ENCODE results near the gene MRPL41.
"Not testable (repeated sequence)": the region's sequence is repeated elsewhere in the genome, so short reads cannot be mapped to it uniquely, and the experiment has no call there.

MRPL41 gene

DNA sequence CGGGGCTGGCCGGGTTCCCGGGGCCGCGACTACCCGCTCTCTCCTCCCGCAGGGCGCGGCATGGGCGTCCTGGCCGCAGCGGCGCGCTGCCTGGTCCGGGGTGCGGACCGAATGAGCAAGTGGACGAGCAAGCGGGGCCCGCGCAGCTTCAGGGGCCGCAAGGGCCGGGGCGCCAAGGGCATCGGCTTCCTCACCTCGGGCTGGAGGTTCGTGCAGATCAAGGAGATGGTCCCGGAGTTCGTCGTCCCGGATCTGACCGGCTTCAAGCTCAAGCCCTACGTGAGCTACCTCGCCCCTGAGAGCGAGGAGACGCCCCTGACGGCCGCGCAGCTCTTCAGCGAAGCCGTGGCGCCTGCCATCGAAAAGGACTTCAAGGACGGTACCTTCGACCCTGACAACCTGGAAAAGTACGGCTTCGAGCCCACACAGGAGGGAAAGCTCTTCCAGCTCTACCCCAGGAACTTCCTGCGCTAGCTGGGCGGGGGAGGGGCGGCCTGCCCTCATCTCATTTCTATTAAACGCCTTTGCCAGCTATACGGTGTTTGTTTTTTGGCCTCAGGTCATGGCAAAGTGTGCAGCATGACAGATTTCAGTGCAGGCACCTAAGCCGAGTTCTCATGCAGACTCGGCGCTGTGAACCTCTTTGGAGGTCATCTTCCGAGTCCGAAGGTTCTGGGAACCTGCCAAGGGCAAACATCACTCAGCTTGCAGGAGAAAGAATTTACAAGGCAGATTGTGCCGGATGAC, 516 bp downstream of the MRPL41 start:
- DNase-seq (ENCODE audit: low read depth in 2 of 2) = peak in 1 of 2 donors; percentile 5

DNA sequence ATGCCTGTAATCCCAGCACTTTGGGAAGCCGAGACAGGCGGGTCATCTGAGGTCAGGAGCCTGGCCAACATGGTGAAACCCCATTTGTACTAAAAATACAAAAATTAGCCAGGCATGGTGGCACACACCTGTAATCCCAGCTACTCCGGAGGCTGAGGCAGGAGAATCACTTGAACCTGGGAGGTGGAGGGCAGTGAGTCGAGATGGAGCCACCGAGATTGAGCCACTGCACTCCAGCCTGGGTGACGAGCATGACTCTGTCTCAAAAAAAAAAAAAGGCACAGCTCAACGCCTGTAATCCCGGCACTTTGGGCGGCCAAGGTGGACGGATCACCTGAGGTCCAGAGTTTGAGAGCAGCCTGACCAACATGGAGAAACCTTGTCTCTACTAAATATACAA, 2.0 kb downstream of the MRPL41 start:
- not testable (repeated sequence) for DNase-seq (ENCODE audit: low read depth in 2 of 2)

DNA sequence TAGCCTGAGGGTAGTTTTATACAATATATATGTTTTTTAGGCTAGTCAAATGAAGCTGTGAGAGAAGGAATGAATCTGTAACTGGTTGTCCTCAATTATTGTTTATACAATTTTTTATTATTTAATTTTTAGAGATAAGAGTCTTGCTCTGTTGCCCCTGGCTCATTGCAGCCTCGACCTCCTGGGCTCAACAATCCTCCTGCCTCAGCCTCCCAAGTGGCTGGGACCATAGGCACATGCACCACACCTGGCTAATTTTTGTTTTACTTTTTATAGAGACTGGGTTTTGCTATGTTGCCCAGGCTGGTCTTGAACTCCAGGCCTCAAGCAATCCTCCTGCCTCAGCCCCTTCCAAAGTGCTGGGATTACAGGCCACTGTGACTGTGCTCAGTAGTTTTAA, 2.7 kb downstream of the MRPL41 start:
- no peak for DNase-seq (ENCODE audit: low read depth in 2 of 2)

DNA sequence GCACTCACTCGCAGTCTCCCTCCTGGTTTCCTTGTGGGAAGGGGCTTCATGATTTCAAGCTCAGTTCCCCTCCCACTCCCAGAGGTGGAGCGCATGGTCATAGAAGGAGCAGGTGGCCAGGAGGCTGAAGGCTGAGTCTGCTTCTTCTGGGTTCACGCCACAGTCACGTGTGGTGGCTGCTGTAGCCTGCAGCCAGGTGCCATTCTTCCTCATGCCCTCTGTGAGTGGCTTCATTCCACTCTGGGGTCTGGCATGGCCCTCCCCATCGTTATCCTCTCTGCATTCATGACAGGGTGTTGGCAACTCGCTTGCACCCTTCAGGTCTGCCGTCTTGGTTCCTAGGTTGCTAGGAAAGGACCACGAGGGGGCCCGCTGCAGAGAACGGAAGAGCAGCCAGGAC, 3.5 kb downstream of the MRPL41 start:
- no peak for DNase-seq (ENCODE audit: low read depth in 2 of 2)

DNA sequence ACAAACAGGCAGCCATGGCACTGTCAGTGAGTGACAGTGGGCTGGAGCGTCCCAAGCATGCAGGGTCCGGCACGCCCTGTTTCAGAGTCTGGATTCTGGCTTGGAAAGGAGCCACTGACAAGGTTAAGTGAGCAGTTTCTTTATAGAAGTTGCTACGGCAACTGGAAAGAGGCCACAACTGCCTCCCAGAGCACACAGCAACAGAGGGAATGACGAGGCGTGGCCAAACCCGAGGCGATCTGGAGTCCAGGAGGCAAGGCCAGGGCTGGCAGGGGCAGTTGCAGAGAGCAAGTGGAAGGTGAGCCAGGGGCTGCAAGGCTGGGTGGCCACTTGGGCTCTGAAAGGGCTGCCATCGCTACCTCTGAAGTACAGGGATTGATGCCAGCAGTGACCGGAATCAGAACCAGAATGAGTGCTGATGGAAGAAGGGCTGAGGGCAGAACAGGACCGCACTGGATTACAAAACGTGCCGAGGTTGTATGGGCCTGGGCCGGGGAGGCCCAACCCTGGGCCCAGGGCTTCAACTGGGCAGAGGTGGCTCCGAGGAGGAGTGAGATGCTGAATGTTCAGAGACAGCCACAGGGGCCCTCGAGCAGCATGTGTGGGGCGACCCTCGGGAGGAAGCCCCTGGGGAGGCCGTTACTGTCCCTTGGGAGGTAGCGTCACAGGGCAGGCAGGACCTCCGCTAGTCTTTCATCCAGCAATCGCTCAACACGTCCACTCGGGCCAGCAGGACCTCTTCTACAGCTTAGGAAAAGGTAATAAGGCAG, 4.6 kb downstream of the MRPL41 start:
- no peak for DNase-seq (ENCODE audit: low read depth in 2 of 2)

DNA sequence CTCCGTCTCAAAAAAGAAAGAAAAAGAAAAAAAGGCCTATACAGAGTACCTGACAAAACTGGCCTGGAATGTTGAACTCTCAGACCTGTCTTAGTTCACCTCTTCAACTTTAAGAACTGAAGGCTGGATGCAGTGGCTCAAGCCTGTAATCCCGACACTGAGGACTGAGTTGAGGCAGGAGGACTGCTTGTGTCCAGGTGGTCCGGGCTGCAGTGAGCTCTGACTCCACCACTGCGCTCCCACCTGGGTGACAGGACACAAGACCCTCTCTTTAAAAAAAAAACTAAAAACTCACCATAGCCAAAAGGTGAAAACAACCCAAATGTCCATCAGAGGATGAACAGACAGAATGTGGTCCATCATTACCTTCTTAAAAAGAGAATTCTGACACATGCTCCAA, 6.4 kb downstream of the MRPL41 start:
- no peak for DNase-seq (ENCODE audit: low read depth in 2 of 2)

DNA sequence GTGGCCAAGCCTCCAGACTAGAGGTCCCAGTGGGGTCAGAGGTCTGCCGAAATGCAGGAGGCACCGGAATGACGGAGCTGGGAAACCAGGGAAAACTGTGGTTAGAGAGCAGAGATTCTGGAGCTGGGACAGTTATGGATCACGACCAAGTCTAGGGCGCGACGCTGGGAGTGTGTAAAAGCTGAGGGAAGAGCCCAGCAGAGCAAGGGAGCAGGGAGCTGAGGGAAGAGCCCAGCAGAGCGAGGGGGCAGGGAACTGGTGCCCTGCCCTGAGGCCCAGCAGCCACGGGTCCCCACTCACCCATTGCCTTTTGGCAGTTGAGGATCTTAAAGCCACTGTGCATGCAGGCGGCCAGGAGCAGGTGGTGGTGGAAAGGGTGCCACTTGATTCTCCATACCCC, 12.5 kb downstream of the MRPL41 start:
- no peak for DNase-seq (ENCODE audit: low read depth in 2 of 2)

DNA sequence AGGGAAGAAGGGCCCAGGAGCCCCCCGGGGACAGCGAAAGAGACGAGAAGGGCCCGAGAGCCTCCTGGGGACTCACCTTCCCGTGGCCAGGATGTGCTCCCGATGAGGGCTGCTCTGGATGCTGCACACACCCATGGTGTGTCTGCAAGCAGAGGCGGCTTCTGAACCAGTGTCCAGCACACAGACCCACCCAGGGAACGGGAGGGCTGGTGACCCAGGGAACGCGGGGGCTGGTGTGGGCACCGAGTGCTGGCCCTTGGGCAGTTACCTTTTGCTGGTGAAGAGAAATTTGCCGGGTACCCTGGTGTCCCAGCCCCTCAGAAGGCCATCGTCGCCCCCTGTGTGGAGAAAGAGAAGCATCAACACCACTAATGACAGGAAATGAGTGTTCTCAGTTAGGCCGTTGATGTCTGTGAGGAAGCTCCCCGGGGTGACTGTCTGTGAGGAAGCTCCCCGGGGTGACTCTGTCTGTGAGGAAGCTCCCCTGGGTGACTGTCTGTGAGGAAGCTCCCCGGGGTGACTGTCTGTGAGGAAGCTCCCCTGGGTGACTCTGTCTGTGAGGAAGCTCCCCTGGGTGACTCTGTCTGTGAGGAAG, 13.2 kb downstream of the MRPL41 start:
- no peak for DNase-seq (ENCODE audit: low read depth in 2 of 2)

DNA sequence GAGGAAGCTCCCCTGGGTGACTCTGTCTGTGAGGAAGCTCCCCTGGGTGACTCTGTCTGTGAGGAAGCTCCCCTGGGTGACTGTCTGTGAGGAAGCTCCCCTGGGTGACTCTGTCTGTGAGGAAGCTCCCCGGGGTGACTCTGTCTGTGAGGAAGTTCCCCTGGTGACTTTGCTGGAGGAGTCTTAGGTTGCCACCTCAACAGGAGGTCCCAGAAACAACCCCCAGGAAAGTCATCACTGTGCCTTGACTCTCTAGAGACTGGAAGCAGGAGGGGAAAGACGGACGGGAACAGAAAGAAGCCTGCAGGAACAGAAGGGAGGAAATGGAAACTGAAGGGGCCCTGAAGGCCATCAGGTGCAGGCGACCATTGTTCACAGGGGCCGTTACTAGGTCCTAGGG, 16.8 kb downstream of the MRPL41 start:
- DNase-seq (ENCODE audit: low read depth in 2 of 2) = not testable (repeated sequence)

DNA sequence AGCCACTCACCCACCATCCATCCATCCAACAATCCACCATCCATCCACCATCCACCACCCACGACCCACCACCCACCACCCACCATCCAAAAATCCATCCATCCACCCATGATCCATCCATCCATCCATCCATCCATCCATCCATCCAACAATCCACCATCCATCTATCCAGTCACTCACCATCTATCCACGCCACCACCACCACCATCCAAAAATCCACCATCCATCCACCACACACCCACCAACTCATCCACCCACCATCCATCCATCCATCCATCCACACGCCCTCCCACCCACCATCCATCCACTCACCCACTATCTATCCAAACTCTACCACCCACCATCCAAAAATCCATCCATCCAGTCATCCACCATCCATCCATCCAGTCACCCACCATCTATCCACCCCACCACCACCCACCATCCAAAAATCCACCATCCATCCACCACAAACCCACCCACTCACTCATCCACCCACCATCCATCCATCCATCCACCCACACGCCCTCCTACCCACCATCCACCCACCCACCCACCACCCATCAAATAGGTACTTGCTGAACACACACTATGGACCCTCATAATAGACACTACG, 18.0 kb downstream of the MRPL41 start:
- no peak for DNase-seq (ENCODE audit: low read depth in 2 of 2)

DNA sequence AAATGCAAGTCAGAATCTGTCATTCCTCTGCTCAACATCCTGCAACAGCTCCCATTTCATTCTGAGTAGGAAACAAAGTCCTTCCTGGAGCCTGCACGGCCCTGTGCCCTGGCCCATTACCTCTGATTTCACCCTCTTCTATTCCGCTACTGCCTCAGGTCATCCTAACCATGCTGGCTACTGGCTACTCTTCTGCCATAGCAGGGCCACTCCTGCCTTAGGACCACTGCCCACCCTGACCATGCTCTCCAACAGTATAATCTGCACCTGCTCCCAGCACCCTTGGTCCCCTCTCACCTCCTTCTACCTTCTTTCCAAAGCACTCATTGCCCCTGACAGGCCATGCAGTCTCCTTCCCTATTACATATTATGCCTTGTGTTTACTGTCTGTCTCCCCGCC, 18.9 kb downstream of the MRPL41 start:
- DNase-seq (ENCODE audit: low read depth in 2 of 2) = no peak

DNA sequence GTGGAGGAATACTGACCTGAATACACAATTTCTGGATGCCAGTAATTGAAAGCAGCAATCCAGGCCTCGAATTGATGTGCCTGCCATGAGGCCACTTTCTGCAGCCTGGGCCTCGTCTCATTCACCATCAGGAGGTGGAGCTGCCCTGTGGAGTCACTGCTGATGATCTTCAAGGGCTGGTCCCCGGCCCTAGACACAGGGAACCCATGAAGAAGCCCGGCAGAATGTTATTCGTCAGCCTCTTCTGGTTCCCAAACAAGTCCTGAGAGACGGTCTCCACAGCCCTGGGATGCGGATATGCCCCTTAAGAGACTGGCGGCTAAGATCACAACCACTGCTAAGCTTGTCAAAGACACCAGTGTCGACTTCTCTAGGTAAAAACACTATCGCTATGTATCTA, 22.5 kb downstream of the MRPL41 start:
- no peak for DNase-seq (ENCODE audit: low read depth in 2 of 2)

DNA sequence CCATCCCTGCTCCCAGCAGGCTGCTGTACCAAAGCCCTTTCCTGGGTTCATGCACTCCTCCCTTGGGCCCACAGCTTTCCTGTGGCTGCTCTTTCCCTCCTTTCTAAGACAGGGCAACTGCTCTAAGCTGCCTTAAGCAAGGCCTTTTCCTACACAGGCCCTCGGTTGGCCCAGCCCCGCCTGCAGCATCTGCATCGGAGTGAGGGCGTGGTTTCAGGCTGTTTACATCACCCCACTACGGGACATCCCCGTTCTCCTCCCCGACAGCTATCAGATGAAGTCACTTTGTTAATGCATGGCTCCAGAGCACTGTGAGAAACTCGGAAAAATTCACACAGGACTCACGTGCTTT, 23.7 kb downstream of the MRPL41 start:
- no peak for DNase-seq (ENCODE audit: low read depth in 2 of 2)

DNA sequence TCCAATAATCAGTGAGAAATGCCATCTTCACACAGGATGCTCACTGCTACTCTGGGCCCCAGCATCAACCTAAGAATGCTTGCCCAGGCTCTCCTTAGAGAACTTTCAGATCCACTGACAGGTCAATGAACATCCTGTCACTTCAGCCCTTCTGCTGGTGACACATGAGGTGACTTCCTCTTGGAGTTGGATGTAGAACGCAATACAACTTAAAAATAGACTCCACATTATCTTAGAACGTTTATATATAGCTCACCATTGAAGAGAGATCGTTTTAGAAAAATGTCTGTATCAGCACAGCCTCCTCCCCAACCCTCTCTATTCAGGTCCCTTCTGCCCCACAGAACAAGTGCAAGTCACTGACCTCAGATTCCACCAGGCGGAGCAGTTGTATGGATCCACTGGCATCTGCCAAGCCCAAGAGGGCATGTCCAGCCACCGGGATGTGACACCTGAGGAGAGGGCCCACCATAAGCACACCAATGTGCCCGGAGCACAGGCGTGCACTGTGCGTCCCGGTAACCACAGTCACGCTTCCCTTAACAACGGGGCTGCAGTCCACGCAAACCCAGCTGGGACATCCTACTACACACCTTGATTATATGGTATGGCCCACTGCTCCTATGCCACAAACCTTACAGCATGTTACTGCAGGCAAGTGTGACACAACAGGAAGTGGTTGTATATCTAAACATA, 24.2 kb downstream of the MRPL41 start:
- no peak for DNase-seq (ENCODE audit: low read depth in 2 of 2)

DNA sequence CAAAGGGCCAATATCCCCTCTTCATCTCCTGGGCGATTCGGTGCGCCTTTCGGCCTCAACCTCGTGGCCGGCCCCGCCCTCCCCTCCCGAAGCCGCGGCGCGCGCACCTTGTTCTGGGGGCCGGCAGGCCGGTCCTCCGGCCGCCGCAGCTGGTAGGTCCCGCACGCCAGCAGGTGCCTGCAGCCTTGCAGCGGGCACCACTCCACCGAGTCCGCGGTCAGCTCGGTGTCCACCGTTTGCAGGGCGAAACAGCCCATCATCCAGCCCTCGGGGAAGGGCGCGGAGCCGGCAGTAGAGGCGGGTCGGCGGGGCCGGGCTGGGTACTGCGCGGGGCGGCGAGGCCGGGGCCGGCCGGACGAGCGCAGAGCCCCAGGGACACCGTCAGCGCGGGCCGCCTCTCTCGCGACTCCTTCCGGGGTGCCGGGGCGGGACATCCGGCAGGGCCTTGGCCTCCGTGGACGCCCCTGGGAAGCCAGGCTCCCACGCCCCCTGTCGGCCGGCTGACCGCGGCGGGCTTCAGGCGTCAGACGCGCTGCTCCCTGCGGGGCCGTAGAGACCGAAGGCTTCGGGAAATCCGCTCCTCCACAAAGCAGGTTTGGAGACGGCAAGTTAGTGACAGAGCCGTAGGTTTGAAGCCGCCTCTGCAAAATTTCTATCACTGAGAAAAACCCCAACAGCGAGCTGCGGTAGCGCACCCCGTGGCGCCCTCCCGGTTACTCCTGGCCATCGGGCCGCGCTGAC, 27.0 kb downstream of the MRPL41 start, which contains the start of gene DPH7:
Gene DPH7, minus strand, starts transcription at position 408 of the 741 bp plus-strand sequence. Its CDS starts 148 bp downstream, at position 260.
- peak; percentile 88 to 96 for DNase-seq (ENCODE audit: low read depth in 2 of 2)

DNA sequence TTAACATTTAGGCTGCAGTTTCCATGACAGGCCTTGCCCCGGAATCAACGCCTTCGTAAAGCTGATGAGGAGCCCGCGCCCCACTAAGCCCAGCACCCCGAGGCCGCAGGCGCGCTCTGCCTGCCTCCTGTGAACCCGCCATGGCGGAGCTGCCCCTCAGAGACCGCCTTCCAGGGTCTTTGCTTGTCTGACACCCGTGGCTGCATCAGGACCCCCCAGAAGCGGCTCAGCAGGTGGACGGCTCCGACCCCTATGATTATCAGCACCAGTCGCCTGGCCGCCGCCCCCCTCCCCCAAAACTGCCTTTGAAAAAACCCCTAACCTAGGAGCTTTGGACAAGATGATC, 27.6 kb downstream of the MRPL41 start:
- no peak for DNase-seq (ENCODE audit: low read depth in 2 of 2)

DNA sequence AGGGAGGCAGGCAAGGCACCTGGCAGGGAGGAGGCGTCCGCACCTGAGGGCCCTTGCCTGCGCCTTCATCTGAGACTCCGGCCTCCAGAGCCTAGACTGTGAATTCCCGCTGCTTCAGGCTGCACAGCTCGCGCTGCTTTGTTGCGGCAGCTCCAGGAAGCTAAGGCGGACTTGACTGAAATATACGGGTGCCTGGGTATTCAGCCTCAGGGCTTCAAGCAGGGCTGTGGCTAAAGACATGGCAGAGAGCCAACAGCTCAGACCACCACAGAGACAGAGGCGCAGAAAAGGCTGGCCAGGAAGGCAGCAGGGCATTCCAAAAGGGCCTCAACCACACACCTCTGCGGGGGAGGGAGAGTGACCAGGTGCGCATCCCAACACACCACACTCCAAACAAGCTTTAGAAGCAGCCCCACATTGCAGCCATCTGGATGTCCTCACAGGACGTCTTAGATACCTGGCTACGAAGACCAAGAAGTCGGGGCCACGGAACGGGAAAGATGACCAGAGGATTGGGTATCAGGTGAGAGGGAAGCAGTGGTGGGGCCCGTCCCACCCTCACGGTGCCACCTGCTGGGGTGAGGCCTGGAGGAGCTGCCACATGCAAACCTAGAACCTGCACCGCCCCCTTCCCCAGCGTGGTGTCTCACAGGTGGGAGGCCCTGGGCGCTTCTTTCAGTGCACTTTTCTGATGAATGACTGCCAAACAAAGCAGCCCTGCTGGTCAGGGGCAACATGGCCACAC, 28.7 kb downstream of the MRPL41 start:
- no peak for DNase-seq (ENCODE audit: low read depth in 2 of 2)

DNA sequence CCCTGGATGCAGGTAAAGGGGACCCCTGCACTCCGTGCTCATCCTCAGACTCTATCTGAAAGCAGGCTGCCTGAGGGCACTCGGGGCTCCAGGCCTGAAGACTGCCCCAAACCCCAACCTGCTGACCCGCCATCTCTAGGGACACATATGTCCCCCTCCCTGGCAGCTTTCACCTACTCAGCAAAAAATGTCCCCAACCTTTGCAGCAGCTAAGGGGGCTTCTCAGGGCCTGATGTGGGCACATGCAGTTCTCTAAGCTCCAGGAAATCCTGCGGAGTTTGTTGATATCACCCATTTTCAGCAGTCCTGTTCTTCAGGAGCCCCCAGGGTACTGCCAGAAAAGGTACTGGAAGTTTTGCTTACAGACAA, 29.3 kb downstream of the MRPL41 start:
- no peak for DNase-seq (ENCODE audit: low read depth in 2 of 2)

DNA sequence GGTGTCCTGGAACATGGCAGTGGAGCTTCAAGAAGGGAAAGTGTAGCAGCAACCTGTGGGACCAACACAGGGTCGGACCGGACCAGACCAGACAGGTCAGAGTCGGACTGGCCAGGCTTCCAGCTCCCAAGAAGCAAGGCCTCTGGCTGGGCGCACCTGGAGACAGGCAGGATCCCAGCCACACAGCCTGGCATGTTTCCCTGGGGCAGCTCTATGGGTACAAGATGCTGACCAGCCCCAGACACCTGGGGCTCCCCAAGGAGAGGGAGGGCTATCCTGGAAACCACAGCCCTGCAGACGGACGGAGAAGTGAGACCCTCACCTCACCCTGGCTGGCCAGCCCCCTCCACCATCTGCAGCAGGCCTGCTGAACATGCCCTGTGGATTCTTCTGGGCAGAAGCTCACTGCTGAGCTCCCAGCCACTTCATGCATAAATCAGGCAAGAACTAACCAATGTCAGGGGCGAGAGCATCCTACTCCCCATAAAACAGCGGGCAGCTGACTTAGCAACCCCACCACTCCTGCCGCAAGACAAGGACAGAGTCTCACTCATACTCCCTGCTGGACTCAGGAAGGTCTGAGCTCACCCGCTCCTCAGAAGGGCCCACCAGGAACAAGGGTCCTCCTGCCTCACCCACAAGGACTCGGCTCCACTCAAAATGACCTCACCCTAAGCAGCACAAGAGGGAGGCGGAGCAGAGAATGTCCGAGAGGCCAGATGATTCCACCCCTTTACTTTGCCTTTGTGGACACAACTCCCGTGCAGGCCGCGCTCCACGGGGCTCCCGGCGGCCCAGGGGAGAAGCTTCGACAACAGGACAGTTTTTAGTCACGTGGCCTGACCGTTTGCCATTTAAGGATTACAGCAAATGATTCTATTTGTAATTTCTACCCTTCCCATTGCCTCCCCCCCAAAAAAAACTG, 29.9 kb downstream of the MRPL41 start:
- DNase-seq (ENCODE audit: low read depth in 2 of 2) = no peak

All from stimulated activated CD4-positive, alpha-beta T cell treated with anti-CD3 and anti-CD28 coated beads, Interleukin-1b, Interleukin-23, amount 100 ng/mL, for 1 hour (primary cell).